ENCODE measurements around the gene RCL1.

- TF ChIP-seq, protein P1, sequence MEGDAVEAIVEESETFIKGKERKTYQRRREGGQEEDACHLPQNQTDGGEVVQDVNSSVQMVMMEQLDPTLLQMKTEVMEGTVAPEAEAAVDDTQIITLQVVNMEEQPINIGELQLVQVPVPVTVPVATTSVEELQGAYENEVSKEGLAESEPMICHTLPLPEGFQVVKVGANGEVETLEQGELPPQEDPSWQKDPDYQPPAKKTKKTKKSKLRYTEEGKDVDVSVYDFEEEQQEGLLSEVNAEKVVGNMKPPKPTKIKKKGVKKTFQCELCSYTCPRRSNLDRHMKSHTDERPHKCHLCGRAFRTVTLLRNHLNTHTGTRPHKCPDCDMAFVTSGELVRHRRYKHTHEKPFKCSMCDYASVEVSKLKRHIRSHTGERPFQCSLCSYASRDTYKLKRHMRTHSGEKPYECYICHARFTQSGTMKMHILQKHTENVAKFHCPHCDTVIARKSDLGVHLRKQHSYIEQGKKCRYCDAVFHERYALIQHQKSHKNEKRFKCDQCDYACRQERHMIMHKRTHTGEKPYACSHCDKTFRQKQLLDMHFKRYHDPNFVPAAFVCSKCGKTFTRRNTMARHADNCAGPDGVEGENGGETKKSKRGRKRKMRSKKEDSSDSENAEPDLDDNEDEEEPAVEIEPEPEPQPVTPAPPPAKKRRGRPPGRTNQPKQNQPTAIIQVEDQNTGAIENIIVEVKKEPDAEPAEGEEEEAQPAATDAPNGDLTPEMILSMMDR (conservative IDR thresholded peaks at IDR 0.05; ENCODE audit: low read depth, low read length): no peak
- no peak for TF ChIP-seq EZH2 (IDR thresholded peaks at IDR 0.05; ENCODE audit: borderline replicate concordance, low read depth, low read length, poor library complexity, severe bottlenecking)
Measured at GRCh38 chr9:4814913-4815312, 22.2 kb downstream of the RCL1 start.

All from A673 (cell line).